ENCODE results near the gene PTH2R. TPM values are rescaled to one million over a fixed set of nuclear protein-coding genes. Genes with fewer than 3 reads are reported as not detected.

The PTH2R gene
- total and polyA plus RNA-seq, 2 of the 4 experiments (the other 2 are of a cell fraction), result under 0.01 TPM; not detected in 1

DNA sequence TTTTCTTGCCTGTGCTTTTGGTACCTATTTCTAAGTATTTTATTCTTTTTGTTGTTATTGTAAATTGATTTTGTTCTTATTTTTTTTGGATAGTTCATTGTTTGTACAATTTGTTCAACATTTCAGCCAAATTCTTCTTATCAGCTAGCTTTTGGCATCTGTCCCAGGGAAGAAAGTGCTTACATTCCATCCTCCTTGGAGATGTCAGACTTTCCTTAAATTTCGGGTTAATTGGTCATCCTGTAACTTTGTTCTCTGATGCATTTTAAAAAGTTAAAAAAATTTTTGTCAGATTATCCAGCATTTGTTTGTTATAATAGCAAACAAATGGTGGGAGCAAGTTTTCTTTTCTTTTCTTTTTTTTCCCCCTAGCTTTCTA, 60.3 kb downstream of the PTH2R start:
- ChIA-PET CTCF (no interaction called here), POLR2A (ENCODE audit: unreplicated experiment) (no interaction called here)
- Histone ChIP-seq H2AK5ac (ENCODE audit: low read depth, low read length) (no peak overlapping the region), H3K79me1 (ENCODE audit: low read depth in 1 of 2, low read length in 2 of 2) (no peaks in the 10 kb centered on the region), H4K20me1 (ENCODE audit: insufficient read depth, low read length) (no peaks in the 10 kb centered on the region), H3K23ac (ENCODE audit: low read depth, low read length) (no peak overlapping the region), H2AFZ (replicated peaks; ENCODE audit: low read length, poor library complexity) (no peak overlapping the region), H2AK9ac (replicated peaks; ENCODE audit: low read depth, low read length, poor library complexity) (no peak overlapping the region), H3K4me2 (ENCODE audit: low read depth, low read length) (no peak overlapping the region), H2BK20ac (ENCODE audit: low read depth, low read length) (no peak overlapping the region), H3K36me3 (ENCODE audit: control insufficient read depth, insufficient read depth, low read length) (no peaks in the 10 kb centered on the region), H3K4me1 (ENCODE audit: control insufficient read depth, insufficient read depth, low read length) (no peaks in the 10 kb centered on the region), H2BK120ac (ENCODE audit: low read depth, low read length) (no peak overlapping the region), H3K27ac (ENCODE audit: insufficient read depth, low read length) (no peak overlapping the region), H3K9me1 (ENCODE audit: insufficient read depth, low read length) (no peaks in the 10 kb centered on the region), H3K4ac (ENCODE audit: low read depth, low read length) (no peak overlapping the region), H4K5ac (ENCODE audit: low read depth, low read length) (no peak overlapping the region), H3K56ac (ENCODE audit: extremely low read depth, insufficient read depth, low read length) (no peak overlapping the region), H4K91ac (ENCODE audit: insufficient read depth, low read depth, low read length) (no peak overlapping the region), H2BK5ac (ENCODE audit: low read depth, low read length, poor library complexity, severe bottlenecking) (no peak overlapping the region), H3K27me3 (ENCODE audit: control insufficient read depth, insufficient read depth, low read length) (no peaks in the 10 kb centered on the region), H3K4me3 (ENCODE audit: insufficient read depth, low read depth, low read length) (no peak overlapping the region), H3K18ac (ENCODE audit: low read depth, low read length) (no peak overlapping the region), H3K9ac (ENCODE audit: low read depth, low read length) (no peak overlapping the region), H3K9me3 (ENCODE audit: control insufficient read depth, insufficient read depth, low read length) (peaks cover 3% of the 10 kb centered on the region; the same call in 1 of the 2 replicates), H2BK15ac (ENCODE audit: low read depth, low read length) (no peak overlapping the region), H3K14ac (replicated peaks; ENCODE audit: low read depth, low read length) (no peak overlapping the region), H4K8ac (ENCODE audit: low read depth in 2 of 2, low read length in 2 of 2) (no peak overlapping the region)
- dilution Hi-C loops (cut with HindIII; ENCODE audit: low sequenced_read_pairs, unreplicated experiment), result no loop called here
- BruUV-seq (replicated peaks), result no TSS peak
- in situ Hi-C loops (cut with MboI; ENCODE audit: low sequenced_read_pairs), result no loop called here
- ATAC-seq (ENCODE audit: low read depth) (no peak), DNase-seq (no peak)
- WGBS, 2 experiments (ENCODE audit: extremely low coverage in 2 of 2, insufficient read length in 1 of 2), result no CpG with 5 or more reads among the region's 1 CpG
- no peak for TF ChIP-seq RCOR1 (IDR thresholded peaks at IDR 0.05; ENCODE audit: insufficient replicate concordance, low read length)
- no peak for TF ChIP-seq RFX5 (IDR thresholded peaks at IDR 0.05; ENCODE audit: low read depth, low read length)
- TF ChIP-seq POLR2A (IDR thresholded peaks at IDR 0.05; ENCODE audit: low read depth, low read length), result no peak
- TF ChIP-seq FOS (IDR thresholded peaks at IDR 0.05; ENCODE audit: low read depth, low read length), result no peak
- TF ChIP-seq CEBPB (IDR thresholded peaks at IDR 0.05; ENCODE audit: low read depth, low read length), result no peak
- TF ChIP-seq RAD21 (IDR thresholded peaks at IDR 0.05; ENCODE audit: low read length), result no peak
- TF ChIP-seq, protein P1, sequence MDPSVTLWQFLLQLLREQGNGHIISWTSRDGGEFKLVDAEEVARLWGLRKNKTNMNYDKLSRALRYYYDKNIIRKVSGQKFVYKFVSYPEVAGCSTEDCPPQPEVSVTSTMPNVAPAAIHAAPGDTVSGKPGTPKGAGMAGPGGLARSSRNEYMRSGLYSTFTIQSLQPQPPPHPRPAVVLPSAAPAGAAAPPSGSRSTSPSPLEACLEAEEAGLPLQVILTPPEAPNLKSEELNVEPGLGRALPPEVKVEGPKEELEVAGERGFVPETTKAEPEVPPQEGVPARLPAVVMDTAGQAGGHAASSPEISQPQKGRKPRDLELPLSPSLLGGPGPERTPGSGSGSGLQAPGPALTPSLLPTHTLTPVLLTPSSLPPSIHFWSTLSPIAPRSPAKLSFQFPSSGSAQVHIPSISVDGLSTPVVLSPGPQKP (IDR thresholded peaks at IDR 0.05; ENCODE audit: borderline replicate concordance, low read depth, low read length), result no peak
- no peak for TF ChIP-seq MAFK (IDR thresholded peaks at IDR 0.05; ENCODE audit: low read depth, low read length)
- no peak for TF ChIP-seq SMC3 (IDR thresholded peaks at IDR 0.05; ENCODE audit: low read depth, low read length)
- TF ChIP-seq BHLHE40 (IDR thresholded peaks at IDR 0.05; ENCODE audit: low read depth, low read length), result no peak
- TF ChIP-seq MXI1 (IDR thresholded peaks at IDR 0.05; ENCODE audit: borderline replicate concordance, low read depth, low read length), result no peak
- TF ChIP-seq CHD1 (IDR thresholded peaks at IDR 0.05; ENCODE audit: low read depth, low read length), result no peak
- TF ChIP-seq NFE2L2 (IDR thresholded peaks at IDR 0.05; ENCODE audit: low read depth, low read length), result no peak
- TF ChIP-seq, protein P2, sequence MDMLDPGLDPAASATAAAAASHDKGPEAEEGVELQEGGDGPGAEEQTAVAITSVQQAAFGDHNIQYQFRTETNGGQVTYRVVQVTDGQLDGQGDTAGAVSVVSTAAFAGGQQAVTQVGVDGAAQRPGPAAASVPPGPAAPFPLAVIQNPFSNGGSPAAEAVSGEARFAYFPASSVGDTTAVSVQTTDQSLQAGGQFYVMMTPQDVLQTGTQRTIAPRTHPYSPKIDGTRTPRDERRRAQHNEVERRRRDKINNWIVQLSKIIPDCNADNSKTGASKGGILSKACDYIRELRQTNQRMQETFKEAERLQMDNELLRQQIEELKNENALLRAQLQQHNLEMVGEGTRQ (IDR thresholded peaks at IDR 0.05; ENCODE audit: low read depth, low read length), result no peak
- TF ChIP-seq, protein P3, sequence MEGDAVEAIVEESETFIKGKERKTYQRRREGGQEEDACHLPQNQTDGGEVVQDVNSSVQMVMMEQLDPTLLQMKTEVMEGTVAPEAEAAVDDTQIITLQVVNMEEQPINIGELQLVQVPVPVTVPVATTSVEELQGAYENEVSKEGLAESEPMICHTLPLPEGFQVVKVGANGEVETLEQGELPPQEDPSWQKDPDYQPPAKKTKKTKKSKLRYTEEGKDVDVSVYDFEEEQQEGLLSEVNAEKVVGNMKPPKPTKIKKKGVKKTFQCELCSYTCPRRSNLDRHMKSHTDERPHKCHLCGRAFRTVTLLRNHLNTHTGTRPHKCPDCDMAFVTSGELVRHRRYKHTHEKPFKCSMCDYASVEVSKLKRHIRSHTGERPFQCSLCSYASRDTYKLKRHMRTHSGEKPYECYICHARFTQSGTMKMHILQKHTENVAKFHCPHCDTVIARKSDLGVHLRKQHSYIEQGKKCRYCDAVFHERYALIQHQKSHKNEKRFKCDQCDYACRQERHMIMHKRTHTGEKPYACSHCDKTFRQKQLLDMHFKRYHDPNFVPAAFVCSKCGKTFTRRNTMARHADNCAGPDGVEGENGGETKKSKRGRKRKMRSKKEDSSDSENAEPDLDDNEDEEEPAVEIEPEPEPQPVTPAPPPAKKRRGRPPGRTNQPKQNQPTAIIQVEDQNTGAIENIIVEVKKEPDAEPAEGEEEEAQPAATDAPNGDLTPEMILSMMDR (conservative IDR thresholded peaks at IDR 0.05; ENCODE audit: low read depth, low read length), result no peak
- TF ChIP-seq MAZ (IDR thresholded peaks at IDR 0.05; ENCODE audit: borderline replicate concordance, low read depth, low read length), result no peak
- intact Hi-C loops (cut with micrococcal nuclease), result no loop called here

All from IMR-90 (cell line).